HCT116 (cell line): ENCODE data around the gene TMUB1. TPM values are rescaled to one million over a fixed set of nuclear protein-coding genes. Genes with fewer than 3 reads are reported as not detected.

ENCODE experiments used
- ATAC-seq: fragments of 200-7000 bp; cut with Tn5 transposase; 2 replicates; pipeline ENCODE4 v1.9.1; 2020; ENCODE audit warnings: mild to moderate bottlenecking, moderate library complexity
- BruUV-seq: library from RNA; stranded (reverse); fragments of 400-500 nt; replicated peaks from 2 replicates; lab custom pipeline; 2021; lab: Mats Ljungman, UMichigan
- CTCF ChIA-PET: fragments of 300-600 bp; sonication (Branson Sonifier 250); formaldehyde crosslinking; loops from one replicate; lab custom pipeline; 2021; ENCODE audit warnings: antibody characterized with exemption; lab: Charles Lee
- POLR2A ChIA-PET: fragments of 300-600, 350-600 bp; sonication (Branson Sonifier 250); formaldehyde crosslinking; loops from one replicate; lab custom pipeline; 2021; ENCODE audit warnings: antibody characterized with exemption; lab: Charles Lee
- RAD21 ChIA-PET, 2 experiments: fragments of 300-600 bp; sonication (Branson Sonifier 250); formaldehyde crosslinking; loops; one replicate each; lab custom pipeline; 2023; ENCODE audit warnings: low total read pairs in 2 of 2; ENCODE audit not compliant: uncharacterized antibody in 2 of 2, unreplicated experiment in 2 of 2, low non-redundant PET in 1 of 2; lab: Charles Lee
- DNase-seq: peaks from one replicate; pipeline ENCODE4 v3.0.0-alpha.2; 2010; ENCODE audit warnings: low read depth, low spot score
- H2AFZ ChIP-seq: fragments of 200-600 bp; shearing (Covaris generic), sonication (generic); 2 replicates; pipeline ENCODE4 v1.6.1; 2017; ENCODE audit warnings: low read depth, mixed run types, mixed read lengths, antibody characterized with exemption, low read length; ENCODE audit not compliant: poor library complexity, severe bottlenecking
- H3K27ac ChIP-seq: 2 replicates; pipeline ENCODE4 v1.5.1; 2012; ENCODE audit warnings: low read depth, low read length
- H3K27me3 ChIP-seq: fragments of 200-600 bp; sonication (generic); 2 replicates; pipeline ENCODE4 v1.6.1; 2016; ENCODE audit warnings: mixed run types, low read length, mixed read lengths; ENCODE audit not compliant: insufficient read depth
- H3K36me3 ChIP-seq, 2 experiments: fragments of 200-500 bp in 1 of 2; fragments of 200-600 bp in 1 of 2; sonication (Bioruptor generic) in 1 of 2; sonication (generic) in 1 of 2; 2 replicates each; pipeline versions ENCODE4 v1.5.1 to v1.6.1; 2014 to 2016; ENCODE audit warnings: low read length in 2 of 2, inconsistent platforms in 1 of 2, mixed read lengths in 1 of 2, mixed run types in 1 of 2; ENCODE audit not compliant: insufficient read depth in 2 of 2, control insufficient read depth in 1 of 2
- H3K4me1 ChIP-seq, 2 experiments: fragments of 200-600 bp in 1 of 2; sonication (generic) in 1 of 2; 2 replicates each; pipeline versions ENCODE4 v1.5.1 to v1.6.1; 2012 to 2017; ENCODE audit warnings: low read length in 2 of 2, inconsistent platforms in 1 of 2, mild to moderate bottlenecking in 1 of 2, mixed read lengths in 1 of 2, mixed run types in 1 of 2, moderate library complexity in 1 of 2; ENCODE audit not compliant: insufficient read depth in 2 of 2, control insufficient read depth in 1 of 2
- H3K4me2 ChIP-seq: fragments of 200-600 bp; sonication (generic); 2 replicates; pipeline ENCODE4 v1.6.1; 2017; ENCODE audit warnings: mixed run types, low read length, mixed read lengths
- H3K4me3 ChIP-seq, 2 experiments: fragments of 200-600 bp in 1 of 2; sonication (generic) in 1 of 2; replicated peaks in 1 of 2; 2 replicates each; pipeline ENCODE4 v1.5.1; 2011 to 2016; ENCODE audit warnings: low read length in 2 of 2, control low read depth in 1 of 2, low read depth in 1 of 2, mild to moderate bottlenecking in 1 of 2, mixed read lengths in 1 of 2, mixed run types in 1 of 2
- H3K79me2 ChIP-seq: fragments of 200-600 bp; sonication (generic); 2 replicates; pipeline ENCODE4 v1.6.1; 2017; ENCODE audit warnings: mild to moderate bottlenecking, mixed run types, low read length, moderate library complexity, mixed read lengths; ENCODE audit not compliant: insufficient read depth
- H3K9ac ChIP-seq: fragments of 200-600 bp; sonication (generic); 2 replicates; pipeline ENCODE4 v1.6.1; 2016; ENCODE audit warnings: low read length, mixed read lengths
- H3K9me2 ChIP-seq: fragments of 200-600 bp; sonication (generic), shearing (Covaris generic); 2 replicates; pipeline ENCODE4 v1.6.1; 2017; ENCODE audit warnings: mixed run types, mild to moderate bottlenecking, moderate library complexity; ENCODE audit not compliant: insufficient read depth
- H3K9me3 ChIP-seq, 2 experiments: fragments of 200-500 bp in 1 of 2; fragments of 200-600 bp in 1 of 2; sonication (Bioruptor generic) in 1 of 2; sonication (generic) in 1 of 2; 2 replicates each; pipeline ENCODE4 v1.6.1; 2014 to 2017; ENCODE audit warnings: low read length in 2 of 2, mixed read lengths in 2 of 2, inconsistent platforms in 1 of 2, low read depth in 1 of 2, mild to moderate bottlenecking in 1 of 2, mixed run types in 1 of 2, moderate library complexity in 1 of 2; ENCODE audit not compliant: control insufficient read depth in 1 of 2, insufficient read depth in 1 of 2
- H4K20me1 ChIP-seq: fragments of 200-600 bp; sonication (generic), shearing (Covaris generic); 2 replicates; pipeline ENCODE4 v1.6.1; 2017; ENCODE audit warnings: mixed run types, mild to moderate bottlenecking, moderate library complexity; ENCODE audit not compliant: insufficient read depth
- CTCF ChIP-seq, 3 experiments: fragments of 200-600 bp in 1 of 3; sonication (generic) in 1 of 3; IDR thresholded peaks in 2 of 3; conservative IDR thresholded peaks in 1 of 3; 2 replicates each; pipeline ENCODE4 v1.5.1; 2012 to 2017; ENCODE audit warnings: low read depth in 2 of 3, low read length in 2 of 3, antibody characterized with exemption in 1 of 3, borderline replicate concordance in 1 of 3, control low read depth in 1 of 3, mild to moderate bottlenecking in 1 of 3, mixed read lengths in 1 of 3, mixed run types in 1 of 3, moderate library complexity in 1 of 3; ENCODE audit not compliant: insufficient read depth in 1 of 3
- EGR1 ChIP-seq: IDR thresholded peaks from 2 replicates; pipeline ENCODE4 v1.6.1; 2012; ENCODE audit warnings: low read depth
- EZH2 ChIP-seq: fragments of 200-600 bp; sonication (generic); IDR thresholded peaks from 2 replicates; pipeline ENCODE4 v1.6.1; 2017; ENCODE audit warnings: antibody characterized with exemption, mixed run types
- JUND ChIP-seq: IDR thresholded peaks from 2 replicates; pipeline ENCODE4 v1.6.1; 2012
- MAX ChIP-seq: IDR thresholded peaks from 2 replicates; pipeline ENCODE4 v1.6.1; 2012
- POLR2A ChIP-seq: IDR thresholded peaks from 2 replicates; pipeline ENCODE4 v1.7.0; 2011; ENCODE audit warnings: borderline replicate concordance; ENCODE audit not compliant: insufficient read depth, insufficient read length; ENCODE audit errors: extremely low read depth
- SP1 ChIP-seq: IDR thresholded peaks from 2 replicates; pipeline ENCODE4 v1.6.1; 2012; ENCODE audit warnings: low read depth
- SRF ChIP-seq: IDR thresholded peaks from 2 replicates; pipeline ENCODE4 v1.6.1; 2012; ENCODE audit warnings: low read depth
- TCF7L2 ChIP-seq: IDR thresholded peaks from 2 replicates; pipeline ENCODE4 v1.7.0; 2011; ENCODE audit warnings: borderline replicate concordance, inconsistent platforms; ENCODE audit not compliant: insufficient read depth, insufficient read length; ENCODE audit errors: extremely low read depth
- ZBTB33 ChIP-seq: IDR thresholded peaks from 2 replicates; pipeline ENCODE4 v1.6.1; 2011; ENCODE audit warnings: mild to moderate bottlenecking, low read length, moderate library complexity; ENCODE audit not compliant: insufficient replicate concordance; ENCODE audit errors: extremely low read depth
- ZFX ChIP-seq: fragments of 450-650 bp; IDR thresholded peaks from 2 replicates; pipeline ENCODE4 v1.6.1; 2017
- ZNF274 ChIP-seq: fragments of 200-500 bp; sonication (Bioruptor generic); IDR thresholded peaks from 2 replicates; pipeline ENCODE4 v1.6.1; 2014; ENCODE audit warnings: mild to moderate bottlenecking, low read depth, low read length, inconsistent platforms
- intact Hi-C: fragments of 100-400 bp; cut with micrococcal nuclease; formaldehyde crosslinking; loops from 2 replicates; pipeline ENCODE4 v1.10.0; 2022
- total RNA-seq: library from RNA; stranded (reverse); gene quantifications from one replicate; pipeline ENCODE4 v1.2.1, GENCODE V29; 2021; ENCODE audit not compliant: unreplicated experiment

The TMUB1 gene
- total RNA-seq, 1 experiment from 2014 or later: 75.8 TPM

GRCh38 chr7:151122796-151123157 is 39.5 kb upstream of the TMUB1 start:
- H2AFZ ChIP-seq: no peak overlapping the region
- CTCF ChIA-PET: interaction anchor here (0.6 kb wide), 1 partner anchor 62 kb away, joined by 3 read pairs; no protein-coding TSS in a partner anchor
- no peaks in the 10 kb centered on the region for H4K20me1 ChIP-seq
- peaks cover 12% of the 10 kb centered on the region; the same call in 1 of the 2 replicates for H3K79me2 ChIP-seq
- intact Hi-C loops: loop anchor here (10.0 kb wide), 1 partner anchor 122 kb away; the partner anchor contains the start of gene SMARCD3
- H3K4me1 ChIP-seq: peaks cover 0 to 8% of the 10 kb centered on the region in 2 experiments; a peak in 1 of 4 replicates
- H3K9ac ChIP-seq: no peak overlapping the region
- H3K27ac ChIP-seq: no peak overlapping the region; the same call in 1 of the 2 replicates
- no peak for TF ChIP-seq EZH2
- TF ChIP-seq CTCF (IDR thresholded peaks at IDR 0.05 in 2 of 3, conservative IDR thresholded peaks at IDR 0.05 in 1 of 3; ENCODE audit: borderline replicate concordance in 1 of 3, insufficient read depth in 1 of 3, low read depth in 2 of 3, low read length in 2 of 3): no peak
- no peak for TF ChIP-seq SP1
- no peak for TF ChIP-seq EGR1
- TF ChIP-seq POLR2A: no peak
- TF ChIP-seq SRF: no peak
- no peak for TF ChIP-seq MAX
- no peak for TF ChIP-seq ZBTB33
- no peak for TF ChIP-seq ZFX
- TF ChIP-seq ZNF274: no peak
- TF ChIP-seq JUND: no peak
- TF ChIP-seq TCF7L2: no peak
- H3K9me3 ChIP-seq: no peaks in the 10 kb centered on the region
- no peaks in the 10 kb centered on the region for H3K27me3 ChIP-seq
- H3K4me3 ChIP-seq: no peak overlapping the region
- peaks cover 21 to 30% of the 10 kb centered on the region in 2 experiments; a peak in 3 of 4 replicates for H3K36me3 ChIP-seq
- RAD21 ChIA-PET: no interaction called here
- POLR2A ChIA-PET: no interaction called here
- H3K9me2 ChIP-seq: no peaks in the 10 kb centered on the region
- no peak for ATAC-seq
- H3K4me2 ChIP-seq: no peak overlapping the region
- no TSS peak for BruUV-seq
- DNase-seq: no peak
